Spinal cord (tissue), 10 donors: ENCODE data around the gene C9orf72. TPM values are rescaled to one million over a fixed set of nuclear protein-coding genes. Genes with fewer than 3 reads are reported as not detected.

Experiments used
- DNase-seq, 6 donors: peaks; one replicate each; pipeline versions ENCODE4 v3.0.0 to v3.0.0-alpha.2; 2013 to 2015; ENCODE audit warnings: low spot score in 6 of 6, low read depth in 4 of 6
- H3K27ac ChIP-seq: one replicate; pipeline ENCODE4 v1.5.1; 2013; ENCODE audit warnings: low read depth, low read length, control low read depth
- H3K27me3 ChIP-seq: one replicate; pipeline ENCODE4 v1.6.1; 2013; ENCODE audit warnings: low read length; ENCODE audit not compliant: control insufficient read depth, insufficient read depth
- H3K36me3 ChIP-seq: one replicate; pipeline ENCODE4 v1.6.1; 2013; ENCODE audit warnings: low read length; ENCODE audit not compliant: control insufficient read depth, insufficient read depth
- H3K4me1 ChIP-seq: one replicate; pipeline ENCODE4 v1.6.1; 2013; ENCODE audit warnings: low read length; ENCODE audit not compliant: control insufficient read depth, insufficient read depth
- H3K4me3 ChIP-seq: one replicate; pipeline ENCODE4 v1.5.1; 2013; ENCODE audit warnings: low read depth, low read length, control low read depth
- H3K9me3 ChIP-seq: one replicate; pipeline ENCODE4 v1.6.1; 2013; ENCODE audit warnings: low read length; ENCODE audit not compliant: control insufficient read depth, insufficient read depth
- WGBS: methylation state at CpG from one replicate; pipeline ENCODE4 v1.1.5; 2013; ENCODE audit warnings: missing lambda C conversion rate; ENCODE audit not compliant: insufficient coverage; 5-methylcytosine and 5-hydroxymethylcytosine counted together
- polyA plus RNA-seq, 2 donors: library from polyadenylated mRNA; unstranded; fragments of 120-200 nt; gene quantifications; one replicate each; pipeline ENCODE4 v1.2.1, GENCODE V29; 2013; ENCODE audit not compliant: insufficient read length in 2 of 2
- total RNA-seq, 2 donors: library from RNA; depleted of rRNA in 1 of 2; stranded (reverse); fragments of 120-200 nt in 1 of 2; fragments of >200 nt in 1 of 2; gene quantifications; one replicate each; pipeline versions ENCODE4 v1.2.3 to v1.2.4, GENCODE V29; 2013 to 2014
- donor health status: healthy.

The C9orf72 gene
- total and polyA plus RNA-seq, 4 donors, result 38.6 to 77.7 (median 44.3) TPM

DNA sequence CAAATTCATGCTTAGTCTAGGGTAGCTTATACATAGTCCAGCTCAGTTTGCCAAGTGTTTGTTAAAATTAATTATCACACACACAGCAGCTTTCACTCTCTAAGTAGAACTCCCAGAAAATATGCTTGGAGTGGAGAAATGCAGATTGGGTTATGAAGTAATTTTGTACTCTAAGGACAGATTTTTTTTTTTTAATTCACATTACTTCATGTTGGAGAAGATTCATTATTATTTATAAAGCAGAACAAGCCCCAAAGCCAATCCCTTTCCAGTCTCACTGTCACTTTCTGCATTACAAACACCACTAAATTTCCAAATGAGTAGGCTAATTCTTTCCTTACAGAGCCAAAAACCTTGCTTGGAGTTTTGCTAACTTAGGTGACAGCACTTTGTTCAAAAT is 11.7 kb upstream of the C9orf72 start:
- H3K4me3 ChIP-seq, result no peak overlapping the region
- DNase-seq, result no peak

DNA sequence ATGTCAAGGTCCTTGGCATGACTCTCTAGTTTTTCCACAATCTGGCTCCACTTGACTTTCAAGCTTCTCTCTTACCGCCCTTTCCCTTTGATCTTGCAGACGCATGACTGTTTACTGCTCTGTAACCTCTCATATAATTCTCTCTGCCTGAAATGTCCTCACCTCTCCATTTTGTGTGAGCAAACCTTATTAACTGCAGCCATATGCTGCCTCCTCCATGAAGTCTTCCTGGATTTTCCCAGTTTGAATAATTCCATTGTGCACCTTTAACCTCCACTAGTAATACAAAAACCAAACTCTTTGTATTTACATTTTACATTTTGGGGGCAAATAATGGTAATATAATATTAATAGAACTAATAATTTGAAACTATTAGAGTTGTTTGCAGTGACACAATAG is 9.5 kb upstream of the C9orf72 start:
- DNase-seq, result no peak
- 96% methylated on average over 2 of the region's 2 CpGs for WGBS
- Histone ChIP-seq H3K4me3 (no peak overlapping the region), H3K4me1 (no peaks in the 10 kb centered on the region), H3K27ac (no peak overlapping the region), H3K9me3 (peaks cover 2% of the 10 kb centered on the region), H3K27me3 (no peaks in the 10 kb centered on the region), H3K36me3 (no peaks in the 10 kb centered on the region)

More for the DNA sequence above, 11.7 kb upstream of the C9orf72 start:
- Histone ChIP-seq H3K9me3 (no peaks in the 10 kb centered on the region), H3K4me1 (no peaks in the 10 kb centered on the region), H3K36me3 (no peaks in the 10 kb centered on the region), H3K27ac (no peak overlapping the region), H3K27me3 (no peaks in the 10 kb centered on the region)

DNA sequence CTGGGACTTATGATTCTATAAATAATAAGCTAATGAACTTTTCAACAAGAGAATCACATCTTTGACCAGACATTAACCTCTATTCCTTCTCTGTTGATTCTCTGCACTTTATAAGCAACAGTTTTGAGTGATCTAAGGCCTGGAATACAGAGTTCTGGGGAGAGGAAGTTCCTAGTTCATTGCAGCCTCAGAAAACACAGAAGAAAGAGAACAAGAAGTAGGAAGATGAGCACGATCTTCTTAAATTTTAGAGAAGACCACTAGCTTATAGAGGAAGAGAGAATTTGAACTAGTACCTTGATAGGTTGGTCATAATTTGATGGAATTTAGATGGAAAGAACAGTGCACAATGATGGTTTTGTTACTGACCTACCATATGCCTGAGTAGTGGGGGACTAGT is 8.5 kb upstream of the C9orf72 start:
- DNase-seq, result no peak
- Histone ChIP-seq H3K27ac (no peak overlapping the region), H3K4me3 (no peak overlapping the region), H3K9me3 (peaks cover 2% of the 10 kb centered on the region), H3K27me3 (no peaks in the 10 kb centered on the region), H3K36me3 (no peaks in the 10 kb centered on the region), H3K4me1 (no peaks in the 10 kb centered on the region)
- 100% methylated on average over 1 of the region's 1 CpG for WGBS

DNA sequence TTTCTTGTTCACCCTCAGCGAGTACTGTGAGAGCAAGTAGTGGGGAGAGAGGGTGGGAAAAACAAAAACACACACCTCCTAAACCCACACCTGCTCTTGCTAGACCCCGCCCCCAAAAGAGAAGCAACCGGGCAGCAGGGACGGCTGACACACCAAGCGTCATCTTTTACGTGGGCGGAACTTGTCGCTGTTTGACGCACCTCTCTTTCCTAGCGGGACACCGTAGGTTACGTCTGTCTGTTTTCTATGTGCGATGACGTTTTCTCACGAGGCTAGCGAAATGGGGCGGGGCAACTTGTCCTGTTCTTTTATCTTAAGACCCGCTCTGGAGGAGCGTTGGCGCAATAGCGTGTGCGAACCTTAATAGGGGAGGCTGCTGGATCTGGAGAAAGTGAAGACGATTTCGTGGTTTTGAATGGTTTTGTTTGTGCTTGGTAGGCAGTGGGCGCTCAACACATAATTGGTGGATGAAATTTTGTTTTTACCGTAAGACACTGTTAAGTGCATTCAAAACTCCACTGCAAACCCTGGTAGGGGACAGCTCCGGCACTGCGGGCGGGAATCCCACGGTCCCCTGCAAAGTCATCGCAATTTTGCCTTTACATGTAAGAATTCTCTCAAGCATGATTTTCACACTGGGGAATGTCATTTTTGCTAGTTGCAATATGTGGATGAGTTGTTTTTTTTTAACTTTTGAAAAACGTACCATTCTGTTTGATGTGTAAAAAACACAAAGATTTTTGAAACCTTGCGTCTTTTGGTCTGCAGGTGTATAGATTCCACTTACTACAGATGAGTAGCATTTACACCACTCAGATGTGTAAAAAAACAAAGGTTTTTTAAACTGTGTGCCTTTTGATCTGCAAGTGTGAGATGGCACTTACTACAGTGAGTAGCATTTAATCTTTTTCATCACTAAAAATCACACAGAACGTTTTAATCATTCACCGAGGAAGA is 631 bp upstream of the C9orf72 start:
- Histone ChIP-seq H3K27me3 (no peaks in the 10 kb centered on the region), H3K4me1 (peaks cover 5% of the 10 kb centered on the region), H3K36me3 (no peaks in the 10 kb centered on the region), H3K4me3 (peak overlapping the region; percentile 72), H3K27ac (peak overlapping the region; percentile 98), H3K9me3 (peaks cover 2% of the 10 kb centered on the region)
- under 1% methylated on average over 27 of the region's 35 CpGs for WGBS
- DNase-seq, result peak; percentile 96 to 100 (median 97)

DNA sequence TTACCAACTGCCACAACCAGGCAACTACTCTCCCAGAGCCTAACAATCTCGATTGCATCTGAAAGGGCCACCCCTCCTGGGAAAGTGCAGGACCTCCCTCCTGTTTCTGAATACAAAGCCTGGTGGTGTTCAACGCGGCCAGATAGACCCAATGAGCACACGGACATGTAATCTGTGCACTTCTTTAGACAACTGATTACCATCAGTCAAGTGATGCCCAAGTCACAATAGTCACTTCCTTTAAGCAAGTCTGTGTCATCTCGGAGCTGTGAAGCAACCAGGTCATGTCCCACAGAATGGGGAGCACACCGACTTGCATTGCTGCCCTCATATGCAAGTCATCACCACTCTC is 739 bp downstream of the C9orf72 start:
- peak; percentile 27 to 81 (median 66) for DNase-seq
- H3K36me3 ChIP-seq, result no peaks in the 10 kb centered on the region
- H3K4me1 ChIP-seq, result peaks cover 5% of the 10 kb centered on the region
- H3K4me3 ChIP-seq, result peak overlapping the region; percentile 72
- H3K27me3 ChIP-seq, result no peaks in the 10 kb centered on the region
- no peaks in the 10 kb centered on the region for H3K9me3 ChIP-seq
- peak overlapping the region; percentile 98 for H3K27ac ChIP-seq
- WGBS, result 0% methylated on average over 6 of the region's 6 CpGs

DNA sequence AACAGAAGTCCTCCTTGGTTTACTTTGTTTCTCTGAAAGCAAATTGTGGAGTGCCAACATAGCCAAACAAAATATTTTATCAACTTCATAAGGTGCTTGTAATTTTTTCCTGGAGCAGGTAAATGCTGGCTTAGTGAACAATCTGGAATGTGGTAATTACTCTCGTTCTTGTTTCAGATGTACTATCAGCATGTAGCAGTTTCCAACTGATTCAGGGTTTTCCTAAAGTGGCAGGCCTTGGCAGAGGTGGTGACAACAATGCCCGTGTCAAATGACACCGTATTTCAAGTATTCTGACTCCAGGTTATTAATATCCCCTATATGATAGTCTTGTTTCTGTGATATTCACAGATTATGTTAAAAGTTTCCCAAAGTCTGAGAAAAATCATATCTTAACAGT is 1.2 kb downstream of the C9orf72 start:
- no peaks in the 10 kb centered on the region for H3K27me3 ChIP-seq
- WGBS, result no CpG with 5 or more reads among the region's 3 CpGs
- H3K36me3 ChIP-seq, result no peaks in the 10 kb centered on the region
- H3K4me3 ChIP-seq, result peak overlapping the region; percentile 72
- peak in 1 of 6 donors; percentile 41 for DNase-seq
- no peaks in the 10 kb centered on the region for H3K9me3 ChIP-seq
- H3K4me1 ChIP-seq, result peaks cover 5% of the 10 kb centered on the region
- H3K27ac ChIP-seq, result peak overlapping the region; percentile 98

DNA sequence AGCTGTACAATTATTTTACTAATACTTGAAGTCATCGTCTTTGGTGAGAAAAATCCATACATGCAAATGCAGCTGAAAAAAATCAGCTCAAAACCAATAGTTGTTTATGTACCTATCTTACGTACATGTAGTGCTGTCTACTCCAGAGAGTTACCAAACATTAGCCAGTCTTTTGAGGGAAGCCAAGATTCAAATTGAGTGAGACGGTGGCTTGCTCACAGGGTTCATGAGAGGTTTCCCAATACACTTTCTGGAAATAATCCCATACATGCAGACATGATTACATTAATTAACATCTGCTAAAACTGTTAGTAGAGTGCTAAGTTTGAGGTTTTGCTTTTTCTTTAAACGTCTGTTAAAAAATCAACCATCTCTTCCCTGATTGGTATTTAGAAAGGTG is 2.3 kb downstream of the C9orf72 start:
- Histone ChIP-seq H3K4me3 (no peak overlapping the region), H3K27me3 (no peaks in the 10 kb centered on the region), H3K36me3 (no peaks in the 10 kb centered on the region), H3K27ac (no peak overlapping the region), H3K9me3 (no peaks in the 10 kb centered on the region), H3K4me1 (peaks cover 5% of the 10 kb centered on the region)
- DNase-seq, result no peak
- no CpG with 5 or more reads among the region's 4 CpGs for WGBS

DNA sequence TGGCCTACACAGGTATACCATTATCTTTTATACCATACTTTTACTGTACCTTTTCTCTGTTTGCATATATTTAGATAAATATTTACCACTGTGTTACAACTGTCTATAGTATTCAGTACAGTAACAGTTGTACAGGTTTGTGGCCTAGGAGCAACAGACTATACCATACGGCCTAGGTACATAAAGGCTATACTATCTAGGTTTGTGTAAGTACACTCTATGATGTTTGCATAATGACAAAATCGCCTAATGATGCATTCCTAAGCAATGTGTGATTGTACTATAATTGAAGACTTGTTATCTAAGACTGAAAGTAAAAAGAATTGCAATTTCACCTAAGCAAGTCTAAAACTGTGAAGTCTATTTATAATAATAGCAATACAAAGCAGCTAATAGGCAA is 3.9 kb downstream of the C9orf72 start:
- WGBS, result no CpG with 5 or more reads among the region's 2 CpGs
- no peaks in the 10 kb centered on the region for H3K36me3 ChIP-seq
- H3K27me3 ChIP-seq, result no peaks in the 10 kb centered on the region
- no peak overlapping the region for H3K27ac ChIP-seq
- peaks cover 5% of the 10 kb centered on the region for H3K4me1 ChIP-seq
- no peak overlapping the region for H3K4me3 ChIP-seq
- H3K9me3 ChIP-seq, result no peaks in the 10 kb centered on the region
- DNase-seq, result no peak

DNA sequence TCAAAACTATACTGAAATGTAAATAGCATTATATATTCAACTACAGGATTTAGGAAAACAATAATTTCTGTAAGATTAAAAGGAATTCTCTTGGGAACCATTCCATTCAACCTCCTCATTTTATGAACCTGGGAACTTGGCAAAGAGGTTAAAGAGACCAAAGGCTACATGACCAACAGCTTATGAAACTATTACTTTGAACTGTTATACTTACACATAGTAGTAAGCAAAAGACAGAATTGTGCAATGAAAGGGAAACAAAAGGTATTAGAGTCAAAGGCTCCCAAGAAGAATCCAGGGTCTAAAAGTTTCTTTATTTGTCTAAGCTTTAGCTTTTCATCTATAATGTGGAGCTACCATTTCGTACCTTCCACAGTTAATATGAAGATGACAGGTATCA is 7.2 kb downstream of the C9orf72 start:
- Histone ChIP-seq H3K36me3 (no peaks in the 10 kb centered on the region), H3K27me3 (no peaks in the 10 kb centered on the region), H3K27ac (no peak overlapping the region), H3K4me1 (no peaks in the 10 kb centered on the region), H3K4me3 (no peak overlapping the region), H3K9me3 (no peaks in the 10 kb centered on the region)
- no CpG with 5 or more reads among the region's 1 CpG for WGBS
- DNase-seq, result no peak

DNA sequence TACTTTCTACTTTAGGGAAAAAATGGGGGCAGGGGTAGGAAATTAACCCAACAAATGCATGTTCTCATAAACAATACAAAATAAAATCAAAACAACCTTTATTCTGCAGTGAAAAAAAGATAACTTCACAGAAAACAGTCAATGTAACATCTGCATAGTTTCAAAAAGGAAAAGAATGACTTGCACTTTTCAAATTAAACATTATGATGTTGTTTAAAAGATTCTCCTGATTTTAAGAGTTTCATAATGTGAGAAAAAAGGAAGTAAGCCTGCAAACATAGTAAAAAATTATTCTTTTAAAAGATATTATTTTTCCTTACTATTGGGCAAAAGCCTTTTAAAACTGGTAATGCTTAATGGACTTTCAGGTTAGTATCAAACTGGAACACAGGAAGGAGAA is 7.6 kb downstream of the C9orf72 start:
- no peaks in the 10 kb centered on the region for H3K36me3 ChIP-seq
- no peak overlapping the region for H3K4me3 ChIP-seq
- DNase-seq, result no peak
- H3K27ac ChIP-seq, result no peak overlapping the region
- no peaks in the 10 kb centered on the region for H3K9me3 ChIP-seq
- H3K27me3 ChIP-seq, result no peaks in the 10 kb centered on the region
- H3K4me1 ChIP-seq, result no peaks in the 10 kb centered on the region
